PC-9 (cell line): Measurements from ENCODE around the gene RHCE. TPM values are rescaled to one million over a fixed set of nuclear protein-coding genes. Genes with fewer than 3 reads are reported as not detected.
"Not testable (repeated sequence)": the region's sequence is repeated elsewhere in the genome, so short reads cannot be mapped to it uniquely, and the experiment has no call there.

ENCODE experiments used
- BruUV-seq: library from RNA; stranded (reverse); fragments of 400-500 nt; replicated peaks from 2 replicates; lab custom pipeline; 2021; lab: Mats Ljungman, UMichigan
- CTCF ChIA-PET: fragments of 300-600 bp; sonication (Branson Sonifier 250); formaldehyde crosslinking; loops from one replicate; lab custom pipeline; 2022; ENCODE audit warnings: antibody characterized with exemption; lab: Charles Lee
- POLR2A ChIA-PET: fragments of 300-600 bp; sonication (Branson Sonifier 250); formaldehyde crosslinking; loops from one replicate; lab custom pipeline; 2022; ENCODE audit warnings: antibody characterized with exemption; ENCODE audit not compliant: unreplicated experiment; lab: Charles Lee
- DNase-seq, 2 experiments: peaks; one replicate each; pipeline versions ENCODE4 v3.0.0 to v3.0.0-alpha.2; 2015 to 2022; ENCODE audit warnings: mixed read lengths in 1 of 2
- H2AFZ ChIP-seq: fragments of 200-600 bp; sonication (generic); 2 replicates; pipeline ENCODE4 v1.8.1; 2017; ENCODE audit warnings: antibody characterized with exemption
- H3F3A ChIP-seq: fragments of 200-600 bp; sonication (generic); 2 replicates; pipeline ENCODE4 v1.8.1; 2017; ENCODE audit warnings: antibody characterized with exemption, mild to moderate bottlenecking, low read depth; ENCODE audit not compliant: insufficient read depth
- H3K27ac ChIP-seq: fragments of 200-600 bp; sonication (generic); 2 replicates; pipeline ENCODE4 v1.6.1; 2016; ENCODE audit warnings: mixed run types
- H3K27me3 ChIP-seq: fragments of 200-600 bp; sonication (generic); 2 replicates; pipeline ENCODE4 v1.6.1; 2016; ENCODE audit warnings: low read depth, mixed run types; ENCODE audit not compliant: insufficient read depth
- H3K36me3 ChIP-seq: fragments of 200-600 bp; sonication (generic); 2 replicates; pipeline ENCODE4 v1.6.1; 2016; ENCODE audit warnings: low read depth, mixed run types
- H3K4me1 ChIP-seq: fragments of 200-600 bp; sonication (generic); replicated peaks from 2 replicates; pipeline ENCODE4 v1.6.1; 2016; ENCODE audit warnings: mixed run types; ENCODE audit not compliant: insufficient read depth
- H3K4me2 ChIP-seq: fragments of 200-600 bp; sonication (generic); 2 replicates; pipeline ENCODE4 v1.6.1; 2017; ENCODE audit warnings: mixed run types
- H3K4me3 ChIP-seq: fragments of 200-600 bp; sonication (generic); 2 replicates; pipeline ENCODE4 v1.6.1; 2016; ENCODE audit warnings: mixed run types
- H3K79me2 ChIP-seq: fragments of 200-600 bp; sonication (generic); 2 replicates; pipeline ENCODE4 v1.6.1; 2017; ENCODE audit warnings: low read depth, mixed run types
- H3K9me2 ChIP-seq: fragments of 200-600 bp; sonication (generic); 2 replicates; pipeline ENCODE4 v1.8.1; 2017; ENCODE audit warnings: mild to moderate bottlenecking; ENCODE audit not compliant: insufficient read depth
- H3K9me3 ChIP-seq: fragments of 200-600 bp; sonication (generic); 2 replicates; pipeline ENCODE4 v1.8.1; 2016; ENCODE audit warnings: low read depth; ENCODE audit not compliant: insufficient read depth
- H4K20me1 ChIP-seq: fragments of 200-600 bp; sonication (generic); 2 replicates; pipeline ENCODE4 v1.8.1; 2017; ENCODE audit not compliant: insufficient read depth
- intact Hi-C: fragments of 100-400 bp; cut with micrococcal nuclease; formaldehyde crosslinking; loops from one replicate; pipeline ENCODE4 v1.10.0; 2022; ENCODE audit not compliant: unreplicated experiment
- total RNA-seq: library from RNA; stranded (reverse); gene quantifications from 2 replicates; pipeline ENCODE4 v1.2.3, GENCODE V29; 2021
- TF ChIP-seq, protein P1 (sequence below): fragments of 200-600 bp; sonication (generic); conservative IDR thresholded peaks from 2 replicates; pipeline ENCODE4 v1.6.1; 2017; ENCODE audit warnings: mixed run types, antibody characterized with exemption, mild to moderate bottlenecking, moderate library complexity

The RHCE gene
- total RNA-seq, 1 experiment from 2014 or later = 0.22 TPM

DNA sequence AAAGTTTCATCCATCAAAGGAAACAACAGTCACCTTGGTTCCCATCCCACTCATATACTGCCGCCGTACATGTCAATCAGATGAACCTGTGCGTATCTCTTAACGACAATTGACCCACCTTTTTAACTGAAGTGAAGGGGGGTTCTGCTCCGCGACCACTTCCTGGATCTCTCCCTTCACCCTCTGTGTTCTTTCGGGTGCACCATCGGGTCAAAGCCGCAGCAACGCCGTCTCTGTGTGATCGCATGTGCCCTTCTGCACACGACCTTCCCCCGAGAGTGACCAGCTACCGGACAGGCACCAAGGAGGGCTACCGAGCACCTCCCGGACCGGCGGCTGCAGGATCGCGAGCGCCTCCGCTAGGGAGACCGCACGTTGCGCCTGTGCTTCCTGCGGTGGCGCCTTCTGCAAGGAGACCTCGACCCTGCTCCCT is 83.7 kb downstream of the RHCE start:
- H3K27ac ChIP-seq, H4K20me1 ChIP-seq, H3F3A ChIP-seq, H3K9me2 ChIP-seq, H3K36me3 ChIP-seq, intact Hi-C loops, CTCF ChIA-PET, H3K27me3 ChIP-seq, H3K9me3 ChIP-seq, BruUV-seq, POLR2A ChIA-PET: not testable (repeated sequence)
- Histone ChIP-seq H3K4me1 (peaks cover 17% of the 10 kb centered on the region), H3K4me2 (peak overlapping the region; percentile 80), H3K79me2 (peaks cover 30% of the 10 kb centered on the region), H3K4me3 (peak overlapping the region; percentile 68), H2AFZ (peak overlapping the region; percentile 11; the same call in 1 of the 2 replicates)
- DNase-seq = peak in 1 of 2 experiments; percentile 34

DNA sequence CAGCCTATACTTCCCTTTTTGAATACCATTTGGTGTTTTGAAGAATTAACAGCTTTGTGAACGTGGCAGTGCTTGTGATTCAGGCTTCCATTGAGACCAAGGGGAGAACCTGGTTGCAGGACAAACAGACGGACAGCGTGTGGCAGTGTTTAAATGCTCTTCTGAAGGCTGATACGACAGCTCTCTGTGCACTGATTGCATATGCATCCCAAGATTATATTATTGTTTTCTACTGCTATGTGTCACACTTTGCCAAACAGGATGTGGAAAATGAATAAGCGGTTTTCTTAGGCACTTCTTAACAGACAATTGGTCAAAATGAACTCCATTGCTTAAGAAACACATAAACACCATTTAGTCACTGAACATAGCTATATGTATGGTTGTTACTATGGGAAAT is 90.7 kb downstream of the RHCE start:
- H2AFZ ChIP-seq, H3K9me3 ChIP-seq, H3K9me2 ChIP-seq, CTCF ChIA-PET, H3K27me3 ChIP-seq, H3F3A ChIP-seq, BruUV-seq, H3K4me1 ChIP-seq, H3K79me2 ChIP-seq, H3K36me3 ChIP-seq, H4K20me1 ChIP-seq, POLR2A ChIA-PET, H3K4me2 ChIP-seq, intact Hi-C loops, H3K4me3 ChIP-seq: not testable (repeated sequence)
- TF ChIP-seq, protein P1, sequence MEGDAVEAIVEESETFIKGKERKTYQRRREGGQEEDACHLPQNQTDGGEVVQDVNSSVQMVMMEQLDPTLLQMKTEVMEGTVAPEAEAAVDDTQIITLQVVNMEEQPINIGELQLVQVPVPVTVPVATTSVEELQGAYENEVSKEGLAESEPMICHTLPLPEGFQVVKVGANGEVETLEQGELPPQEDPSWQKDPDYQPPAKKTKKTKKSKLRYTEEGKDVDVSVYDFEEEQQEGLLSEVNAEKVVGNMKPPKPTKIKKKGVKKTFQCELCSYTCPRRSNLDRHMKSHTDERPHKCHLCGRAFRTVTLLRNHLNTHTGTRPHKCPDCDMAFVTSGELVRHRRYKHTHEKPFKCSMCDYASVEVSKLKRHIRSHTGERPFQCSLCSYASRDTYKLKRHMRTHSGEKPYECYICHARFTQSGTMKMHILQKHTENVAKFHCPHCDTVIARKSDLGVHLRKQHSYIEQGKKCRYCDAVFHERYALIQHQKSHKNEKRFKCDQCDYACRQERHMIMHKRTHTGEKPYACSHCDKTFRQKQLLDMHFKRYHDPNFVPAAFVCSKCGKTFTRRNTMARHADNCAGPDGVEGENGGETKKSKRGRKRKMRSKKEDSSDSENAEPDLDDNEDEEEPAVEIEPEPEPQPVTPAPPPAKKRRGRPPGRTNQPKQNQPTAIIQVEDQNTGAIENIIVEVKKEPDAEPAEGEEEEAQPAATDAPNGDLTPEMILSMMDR = 0 out of 2 replicates have a peak, but pooled peaks have one; percentile 21
- DNase-seq = peak in 1 of 2 experiments; percentile 59
- peak overlapping the region; percentile 44; the same call in 1 of the 2 replicates for H3K27ac ChIP-seq

DNA sequence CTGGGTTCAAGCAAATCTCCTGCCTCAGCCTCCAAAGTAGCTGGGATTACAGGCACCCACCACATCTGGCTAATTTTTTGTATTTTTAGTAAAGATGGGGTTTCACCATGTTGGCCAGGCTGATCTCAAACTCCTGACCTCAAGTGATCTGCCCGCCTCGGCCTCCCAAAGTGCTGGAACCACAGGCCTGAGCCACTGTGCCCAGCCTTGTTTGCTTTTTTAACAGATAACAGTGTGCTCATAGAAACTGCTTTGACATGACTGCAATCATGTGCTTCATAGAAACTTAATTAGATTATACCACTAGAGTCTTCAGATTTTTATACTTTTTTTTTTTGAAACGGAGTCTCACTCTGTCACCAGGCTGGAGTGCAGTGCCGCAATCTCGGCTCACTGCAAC is 91.3 kb downstream of the RHCE start:
- H3K36me3 ChIP-seq, H2AFZ ChIP-seq, H3K9me3 ChIP-seq, H3K9me2 ChIP-seq, H3K4me3 ChIP-seq, H4K20me1 ChIP-seq, CTCF ChIA-PET, BruUV-seq, intact Hi-C loops, H3K4me1 ChIP-seq, H3K79me2 ChIP-seq, DNase-seq, H3K4me2 ChIP-seq, POLR2A ChIA-PET, H3F3A ChIP-seq, H3K27ac ChIP-seq, H3K27me3 ChIP-seq: not testable (repeated sequence)

DNA sequence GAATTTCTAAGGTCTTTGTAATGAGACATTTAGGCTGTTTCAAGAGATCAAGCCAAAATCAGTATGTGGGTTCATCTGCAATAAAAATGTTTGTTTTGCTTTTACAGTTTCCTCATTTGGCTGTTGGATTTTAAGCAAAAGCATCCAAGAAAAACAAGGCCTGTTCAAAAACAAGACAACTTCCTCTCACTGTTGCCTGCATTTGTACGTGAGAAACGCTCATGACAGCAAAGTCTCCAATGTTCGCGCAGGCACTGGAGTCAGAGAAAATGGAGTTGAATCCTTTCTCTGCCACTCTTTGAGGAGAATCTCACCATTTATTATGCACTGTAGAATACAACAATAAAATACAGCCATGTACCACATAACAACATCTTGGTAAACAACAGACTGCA is 91.8 kb downstream of the RHCE start:
- intact Hi-C loops, H3K36me3 ChIP-seq, H3K4me3 ChIP-seq, H4K20me1 ChIP-seq, H3K27me3 ChIP-seq, BruUV-seq, H3K9me3 ChIP-seq, H3K4me2 ChIP-seq, POLR2A ChIA-PET, H2AFZ ChIP-seq, H3K9me2 ChIP-seq, DNase-seq, CTCF ChIA-PET, H3K4me1 ChIP-seq, H3K79me2 ChIP-seq, H3K27ac ChIP-seq, H3F3A ChIP-seq: not testable (repeated sequence)

DNA sequence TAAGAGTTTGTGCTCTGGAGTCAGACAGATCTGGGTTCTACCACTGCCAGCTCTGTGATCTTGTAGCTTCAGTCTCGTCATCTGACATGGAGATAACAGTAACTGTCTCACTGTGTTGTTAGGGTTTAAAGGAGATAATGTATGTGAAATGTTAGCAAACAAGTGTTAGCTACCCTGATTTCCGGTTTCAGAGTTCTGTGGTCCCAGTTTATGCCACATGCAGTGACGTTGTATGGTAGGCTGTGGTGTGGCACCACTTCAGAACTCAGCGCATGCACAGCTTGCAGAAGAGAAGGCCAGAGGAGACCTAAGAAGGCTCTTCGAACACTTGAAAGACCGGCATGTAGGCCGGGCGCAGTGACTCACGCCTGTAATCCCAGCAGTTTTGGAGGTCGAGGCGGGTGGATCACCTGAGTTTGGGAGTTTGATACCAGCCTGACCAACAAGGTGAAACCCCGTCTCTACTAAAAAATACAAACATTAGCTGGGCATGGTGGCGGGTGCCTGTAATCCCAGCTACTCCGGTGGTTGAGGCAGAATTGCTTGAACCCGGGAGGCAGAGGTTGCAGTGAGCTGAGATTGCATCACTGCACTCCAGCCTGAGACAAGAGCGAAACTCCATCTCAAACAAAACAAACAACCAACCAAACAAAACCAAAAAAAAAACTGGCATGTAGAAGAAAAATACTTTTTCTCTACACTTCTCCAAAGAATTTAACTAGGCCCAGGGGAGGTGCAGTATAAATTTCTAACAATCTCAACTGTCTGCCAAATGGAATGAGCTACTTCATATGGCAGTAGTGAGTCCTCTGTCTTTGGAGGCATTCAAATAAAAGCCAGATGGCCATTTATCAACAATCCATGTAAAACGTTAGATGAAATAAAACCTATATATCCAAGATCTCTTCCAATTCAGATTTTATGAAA is 92.5 kb downstream of the RHCE start:
- H3K27ac ChIP-seq, BruUV-seq, H3K9me2 ChIP-seq, intact Hi-C loops, H3K27me3 ChIP-seq, H3K9me3 ChIP-seq, H3K36me3 ChIP-seq, H2AFZ ChIP-seq, H3K4me2 ChIP-seq, H3F3A ChIP-seq, H3K79me2 ChIP-seq, H3K4me3 ChIP-seq, DNase-seq, POLR2A ChIA-PET, CTCF ChIA-PET, H4K20me1 ChIP-seq, H3K4me1 ChIP-seq: not testable (repeated sequence)

DNA sequence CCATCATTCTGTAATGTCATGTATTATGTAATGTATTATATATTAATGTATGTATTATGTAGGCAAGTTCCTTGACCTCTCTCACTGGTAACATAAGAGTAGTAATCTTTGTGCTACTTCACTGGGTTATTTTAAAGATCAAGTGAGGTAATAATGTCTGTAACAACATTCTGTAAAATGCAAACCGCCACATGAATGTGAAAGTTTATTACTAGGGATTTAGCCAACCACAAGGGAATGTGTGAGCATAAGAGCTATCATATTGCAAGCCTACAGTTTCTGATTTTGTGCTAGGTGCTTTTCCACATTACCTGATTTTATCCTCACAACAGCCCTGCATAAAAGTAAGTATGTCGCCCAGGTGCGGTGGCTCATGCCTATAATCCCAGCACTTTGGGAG is 96.2 kb downstream of the RHCE start:
- BruUV-seq, H3K27me3 ChIP-seq, H3K9me3 ChIP-seq, H3K27ac ChIP-seq, POLR2A ChIA-PET, CTCF ChIA-PET, H3K9me2 ChIP-seq, H3K4me3 ChIP-seq, intact Hi-C loops, H3F3A ChIP-seq, DNase-seq, H3K79me2 ChIP-seq, H3K36me3 ChIP-seq, H3K4me1 ChIP-seq, H2AFZ ChIP-seq, H4K20me1 ChIP-seq, H3K4me2 ChIP-seq: not testable (repeated sequence)
